PC-3 (cell line): Measurements from ENCODE around the gene GPD1.

Source experiments
- EZH2 ChIP-seq: fragments of 300-600 bp; sonication (generic); IDR thresholded peaks from one replicate; pipeline ENCODE4 v1.6.1; 2017; ENCODE audit warnings: antibody characterized with exemption, mild to moderate bottlenecking, low read length; ENCODE audit not compliant: unreplicated experiment
- EZH2phosphoT487 ChIP-seq: fragments of 300-600 bp; sonication (generic); IDR thresholded peaks from 2 replicates; pipeline ENCODE4 v1.6.1; 2018; ENCODE audit warnings: mild to moderate bottlenecking, antibody characterized with exemption, low read length, borderline replicate concordance
- TF ChIP-seq, protein P1 (sequence below): fragments of 300-600 bp; sonication (generic); conservative IDR thresholded peaks from 2 replicates; pipeline ENCODE4 v1.5.1; 2017; ENCODE audit warnings: antibody characterized with exemption, low read depth, mild to moderate bottlenecking, low read length

- TF ChIP-seq, protein P1, sequence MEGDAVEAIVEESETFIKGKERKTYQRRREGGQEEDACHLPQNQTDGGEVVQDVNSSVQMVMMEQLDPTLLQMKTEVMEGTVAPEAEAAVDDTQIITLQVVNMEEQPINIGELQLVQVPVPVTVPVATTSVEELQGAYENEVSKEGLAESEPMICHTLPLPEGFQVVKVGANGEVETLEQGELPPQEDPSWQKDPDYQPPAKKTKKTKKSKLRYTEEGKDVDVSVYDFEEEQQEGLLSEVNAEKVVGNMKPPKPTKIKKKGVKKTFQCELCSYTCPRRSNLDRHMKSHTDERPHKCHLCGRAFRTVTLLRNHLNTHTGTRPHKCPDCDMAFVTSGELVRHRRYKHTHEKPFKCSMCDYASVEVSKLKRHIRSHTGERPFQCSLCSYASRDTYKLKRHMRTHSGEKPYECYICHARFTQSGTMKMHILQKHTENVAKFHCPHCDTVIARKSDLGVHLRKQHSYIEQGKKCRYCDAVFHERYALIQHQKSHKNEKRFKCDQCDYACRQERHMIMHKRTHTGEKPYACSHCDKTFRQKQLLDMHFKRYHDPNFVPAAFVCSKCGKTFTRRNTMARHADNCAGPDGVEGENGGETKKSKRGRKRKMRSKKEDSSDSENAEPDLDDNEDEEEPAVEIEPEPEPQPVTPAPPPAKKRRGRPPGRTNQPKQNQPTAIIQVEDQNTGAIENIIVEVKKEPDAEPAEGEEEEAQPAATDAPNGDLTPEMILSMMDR: no peak
- TF ChIP-seq EZH2: no peak
- no peak for TF ChIP-seq EZH2phosphoT487
Observed at GRCh38 chr12:50099302-50100008, 4.4 kb upstream of the GPD1 start.
